Measurements from ENCODE around the gene CCDC171. TPM values are rescaled to one million over a fixed set of nuclear protein-coding genes. Genes with fewer than 3 reads are reported as not detected.

CCDC171 gene
- total RNA-seq, 3 donors from 2014 or later: 3.6 to 4.5 (median 3.6) TPM

GRCh38 chr9:15975101-15975778, 422.4 kb downstream of the CCDC171 start:
- ATAC-seq (no peak), DNase-seq (no peak)
- H3K36me3 ChIP-seq (ENCODE audit: low read depth): no peaks in the 10 kb centered on the region
- no peak for TF ChIP-seq CTCF (IDR thresholded peaks at IDR 0.05)
- no peak overlapping the region for H3K4me3 ChIP-seq
- intact Hi-C loops (cut with DNase I, micrococcal nuclease): no loop called here
- H3K9me3 ChIP-seq: no peaks in the 10 kb centered on the region
- no peaks in the 10 kb centered on the region for H3K4me1 ChIP-seq (ENCODE audit: low read depth)

- no peak for TF ChIP-seq CTCF (IDR thresholded peaks at IDR 0.05)
- no peaks in the 10 kb centered on the region for H3K9me3 ChIP-seq
- no peaks in the 10 kb centered on the region for H3K4me1 ChIP-seq (ENCODE audit: low read depth)
- DNase-seq: no peak
- no peak for ATAC-seq
- no peaks in the 10 kb centered on the region for H3K36me3 ChIP-seq (ENCODE audit: low read depth)
- no peak overlapping the region for H3K4me3 ChIP-seq
- intact Hi-C loops (cut with DNase I, micrococcal nuclease): no loop called here
Observed at GRCh38 chr9:15977438-15977837, 424.6 kb downstream of the CCDC171 start.

- H3K4me3 ChIP-seq: no peak overlapping the region
- no peak for TF ChIP-seq CTCF (IDR thresholded peaks at IDR 0.05)
- H3K36me3 ChIP-seq (ENCODE audit: low read depth): no peaks in the 10 kb centered on the region
- ATAC-seq (no peak), DNase-seq (no peak)
- H3K4me1 ChIP-seq (ENCODE audit: low read depth): no peaks in the 10 kb centered on the region
- H3K9me3 ChIP-seq: no peaks in the 10 kb centered on the region
- intact Hi-C loops (cut with DNase I, micrococcal nuclease): no loop called here
Observed at GRCh38 chr9:15982182-15982581, 429.3 kb downstream of the CCDC171 start.

GRCh38 chr9:15999422-16000339, 446.8 kb downstream of the CCDC171 start:
- no peak for TF ChIP-seq CTCF (IDR thresholded peaks at IDR 0.05)
- no peaks in the 10 kb centered on the region for H3K9me3 ChIP-seq

GRCh38 chr9:16000811-16001210, 448.0 kb downstream of the CCDC171 start:
- no peaks in the 10 kb centered on the region for H3K9me3 ChIP-seq
- DNase-seq (no peak), ATAC-seq (no peak)
- H3K36me3 ChIP-seq (ENCODE audit: low read depth): no peaks in the 10 kb centered on the region
- intact Hi-C loops (cut with DNase I, micrococcal nuclease): no loop called here
- no peak overlapping the region for H3K4me3 ChIP-seq
- H3K4me1 ChIP-seq (ENCODE audit: low read depth): no peaks in the 10 kb centered on the region
- TF ChIP-seq CTCF (IDR thresholded peaks at IDR 0.05): no peak

More at GRCh38 chr9:15999422-16000339, 446.8 kb downstream of the CCDC171 start:
- intact Hi-C loops (cut with DNase I, micrococcal nuclease): no loop called here
- DNase-seq (no peak), ATAC-seq (no peak)
- H3K4me3 ChIP-seq: no peak overlapping the region
- no peaks in the 10 kb centered on the region for H3K4me1 ChIP-seq (ENCODE audit: low read depth)
- H3K36me3 ChIP-seq (ENCODE audit: low read depth): no peaks in the 10 kb centered on the region
